ENCODE results near the gene ZNF236.
"Not testable (repeated sequence)": the region's sequence is repeated elsewhere in the genome, so short reads cannot be mapped to it uniquely, and the experiment has no call there.

Gene ZNF236

DNA sequence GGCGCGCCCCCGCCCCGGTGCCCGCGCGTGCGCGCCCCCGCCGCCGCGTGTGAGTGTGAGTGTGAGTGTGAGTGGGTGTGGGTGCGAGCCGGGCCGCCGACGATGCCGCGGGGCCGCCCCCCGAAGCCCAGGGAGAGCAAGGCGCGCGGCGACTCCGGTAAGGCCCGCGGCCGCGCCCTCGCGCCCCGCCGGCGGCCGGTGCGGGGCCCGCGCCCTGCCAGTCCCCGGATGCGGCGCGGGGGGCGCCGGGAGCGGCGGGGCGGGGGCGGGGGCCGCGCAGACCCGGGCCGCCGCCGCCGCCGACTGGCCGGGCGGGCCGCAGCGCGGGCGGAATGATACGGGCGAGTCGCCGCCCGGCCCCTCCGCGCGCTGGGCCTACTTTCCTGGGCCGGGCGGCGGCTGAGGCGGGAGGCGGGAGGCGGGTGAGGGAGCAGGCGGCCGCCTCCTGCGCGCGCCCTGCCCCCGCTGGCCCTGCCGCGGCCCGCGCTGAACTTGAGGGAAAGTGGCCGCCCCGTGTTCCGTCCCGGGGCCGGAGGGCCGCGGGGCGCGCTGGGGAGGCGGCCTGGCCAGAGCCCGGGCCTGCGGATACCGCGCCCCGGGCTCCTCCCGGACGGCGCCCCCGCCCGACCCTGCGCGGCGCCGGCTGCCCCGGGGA, at the start of gene ZNF236:
Gene ZNF236, plus strand, starts transcription at position 52 of the 655 bp plus-strand sequence. Its CDS starts 51 bp downstream, at position 103.
- no peak for TF ChIP-seq CTCF (IDR thresholded peaks at IDR 0.05; ENCODE audit: low read depth, low read length, missing control alignments)
- H3K4me3 ChIP-seq (ENCODE audit: low read depth, low read length): peak within 1 kb of the TSS; percentile 88
- DNase-seq (ENCODE audit: low read depth): no peak

DNA sequence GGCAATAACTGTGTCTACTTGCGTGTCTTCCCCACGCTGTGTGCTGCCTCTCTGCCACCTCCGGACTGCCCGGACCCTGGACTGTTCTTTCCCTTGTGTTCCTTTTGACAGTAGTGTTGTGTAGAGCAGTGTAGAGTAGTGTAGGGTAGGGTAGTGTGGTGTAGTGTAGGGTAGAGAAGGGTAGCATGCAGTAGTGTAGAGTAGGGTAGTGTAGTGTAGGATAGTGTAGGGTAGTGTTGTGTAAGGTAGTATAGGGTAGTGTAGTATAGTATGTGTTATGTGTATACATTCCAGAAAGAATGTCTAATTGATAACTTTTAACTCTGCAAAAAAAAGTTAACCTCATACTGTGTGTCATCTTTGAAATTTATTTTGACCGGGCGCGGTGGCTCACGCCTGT, 49.7 kb upstream of the ZNF236 start:
- no peak overlapping the region for H3K4me3 ChIP-seq (ENCODE audit: low read depth, low read length)
- TF ChIP-seq CTCF (IDR thresholded peaks at IDR 0.05; ENCODE audit: low read depth, low read length, missing control alignments): no peak
- no peak for DNase-seq (ENCODE audit: low read depth)

GRCh38 chr18:76777036-76777435, 45.3 kb upstream of the ZNF236 start:
- DNase-seq (ENCODE audit: low read depth); H3K4me3 ChIP-seq (ENCODE audit: low read depth, low read length): not testable (repeated sequence)

GRCh38 chr18:76783786-76784484, 38.4 kb upstream of the ZNF236 start:
- H3K4me3 ChIP-seq (ENCODE audit: low read depth, low read length): no peak overlapping the region
- no peak for DNase-seq (ENCODE audit: low read depth)
- TF ChIP-seq CTCF (IDR thresholded peaks at IDR 0.05; ENCODE audit: low read depth, low read length, missing control alignments): no peak

- no peak overlapping the region for H3K4me3 ChIP-seq (ENCODE audit: low read depth, low read length)
- no peak for TF ChIP-seq CTCF (IDR thresholded peaks at IDR 0.05; ENCODE audit: low read depth, low read length, missing control alignments)
- DNase-seq (ENCODE audit: low read depth): no peak
These were observed 36.5 kb upstream of the ZNF236 start for GRCh38 chr18:76785872-76786271.

DNA sequence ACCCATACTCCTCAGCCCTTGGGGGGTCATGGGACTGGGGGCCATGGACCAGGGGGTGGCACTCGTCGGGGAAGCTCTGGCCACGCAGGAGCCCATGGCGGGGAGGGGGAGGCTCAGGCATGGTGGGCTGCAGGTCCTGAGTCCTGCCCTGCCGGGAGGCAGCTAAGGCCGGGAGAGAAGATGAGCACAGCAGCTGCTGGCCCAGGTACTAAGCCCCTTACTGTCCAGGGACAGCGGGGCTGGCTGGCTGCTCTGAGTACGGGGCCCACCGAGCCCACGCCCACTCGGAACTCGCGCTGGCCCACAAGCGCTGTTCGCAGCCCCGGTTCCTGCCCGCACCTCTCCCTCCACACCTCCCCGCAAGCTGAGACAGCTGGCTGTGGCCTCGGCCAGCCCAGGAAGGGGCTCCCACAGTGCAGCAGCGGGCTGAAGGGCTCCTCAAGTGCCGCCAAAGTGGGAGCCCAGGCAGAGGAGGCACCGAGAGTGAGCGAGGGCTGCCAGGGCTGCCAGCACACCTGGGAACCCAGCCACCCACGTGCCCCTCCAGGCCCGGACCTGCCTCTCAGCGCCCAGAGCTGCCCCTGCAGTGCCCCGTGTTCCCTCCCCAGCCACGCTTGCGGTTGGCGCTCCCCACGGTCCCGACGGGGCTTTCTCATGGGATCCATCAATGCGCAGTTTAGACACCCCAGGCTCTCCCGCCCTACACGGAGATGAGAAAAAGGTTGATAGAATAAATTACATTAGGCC, 33.6 kb upstream of the ZNF236 start:
- no peak overlapping the region for H3K4me3 ChIP-seq (ENCODE audit: low read depth, low read length)
- no peak for DNase-seq (ENCODE audit: low read depth)
- TF ChIP-seq CTCF (IDR thresholded peaks at IDR 0.05; ENCODE audit: low read depth, low read length, missing control alignments): no peak

DNA sequence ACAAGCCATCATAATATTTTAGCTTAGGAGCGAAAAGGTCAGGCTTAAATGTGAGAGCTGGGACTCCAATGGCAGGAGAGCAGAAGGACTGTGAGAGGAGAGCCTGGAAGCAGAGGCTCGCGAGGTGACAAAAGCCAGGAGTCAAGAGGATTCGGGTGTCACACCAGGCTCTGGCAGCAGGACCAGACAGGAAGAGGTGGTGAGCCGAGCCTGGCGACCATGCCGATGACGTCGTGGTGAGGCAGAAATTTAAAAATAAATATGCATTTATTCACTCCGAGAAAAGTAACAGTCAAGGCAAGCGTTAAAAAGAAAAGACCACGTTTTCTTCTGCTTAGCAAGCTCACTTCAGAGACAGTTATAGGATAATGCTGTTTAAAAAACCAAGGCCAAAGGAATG, 31.3 kb upstream of the ZNF236 start:
- TF ChIP-seq CTCF (IDR thresholded peaks at IDR 0.05; ENCODE audit: low read depth, low read length, missing control alignments): no peak
- DNase-seq (ENCODE audit: low read depth): no peak

More for the DNA sequence above, 31.3 kb upstream of the ZNF236 start:
- no peak overlapping the region for H3K4me3 ChIP-seq (ENCODE audit: low read depth, low read length)

Data from GM12864 (cell line).